ENCODE measurements around the gene IRAK3. TPM values are rescaled to one million over a fixed set of nuclear protein-coding genes. Genes with fewer than 3 reads are reported as not detected.

Gene IRAK3
- total RNA-seq, 4 donors from 2014 or later, result 4.3 to 7.8 (median 5.4) TPM

DNA sequence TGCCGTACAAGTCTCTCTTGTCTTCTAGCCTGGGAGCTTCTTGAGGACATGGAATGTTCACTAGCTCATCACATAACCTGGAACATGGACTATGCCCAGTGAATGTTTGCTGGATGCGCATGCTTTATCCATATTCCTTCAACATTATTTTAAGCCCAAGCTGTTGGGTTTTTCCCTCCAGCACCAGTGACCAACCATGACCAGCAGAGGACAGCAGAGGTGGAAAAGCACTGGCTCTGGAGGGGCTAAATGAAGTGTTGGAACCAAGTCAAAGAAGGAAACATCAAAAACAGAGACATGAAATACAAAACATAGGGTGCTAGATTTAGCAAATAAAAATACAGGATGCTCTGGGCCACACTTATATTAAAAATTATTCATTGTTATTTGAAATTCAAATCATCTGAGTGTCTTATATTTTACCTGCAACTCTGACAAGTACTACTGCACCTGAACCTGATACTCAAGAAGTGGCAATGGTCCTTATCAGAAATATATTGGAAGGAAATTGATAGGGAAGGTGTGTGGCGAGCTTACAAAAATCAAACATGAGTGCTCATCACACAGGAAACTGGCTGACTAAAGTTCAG, 90.2 kb downstream of the IRAK3 start:
- in situ Hi-C loops (cut with MboI; ENCODE audit: low sequenced_read_pairs in 4 of 4), result no loop called here
- Histone ChIP-seq H3K9me3 (no peaks in the 10 kb centered on the region), H3K27ac (no peak overlapping the region), H3K36me3 (no peaks in the 10 kb centered on the region), H3K4me3 (no peak overlapping the region), H3K27me3 (no peaks in the 10 kb centered on the region), H3K4me1 (no peaks in the 10 kb centered on the region)
- intact Hi-C loops (cut with DNase I; ENCODE audit: low total_unique reads), result loop anchor here (10.0 kb wide), 1 partner anchor 416 kb away; no protein-coding TSS in a partner anchor
- ATAC-seq, result no peak
- DNase-seq, result no peak
- TF ChIP-seq, protein P1, sequence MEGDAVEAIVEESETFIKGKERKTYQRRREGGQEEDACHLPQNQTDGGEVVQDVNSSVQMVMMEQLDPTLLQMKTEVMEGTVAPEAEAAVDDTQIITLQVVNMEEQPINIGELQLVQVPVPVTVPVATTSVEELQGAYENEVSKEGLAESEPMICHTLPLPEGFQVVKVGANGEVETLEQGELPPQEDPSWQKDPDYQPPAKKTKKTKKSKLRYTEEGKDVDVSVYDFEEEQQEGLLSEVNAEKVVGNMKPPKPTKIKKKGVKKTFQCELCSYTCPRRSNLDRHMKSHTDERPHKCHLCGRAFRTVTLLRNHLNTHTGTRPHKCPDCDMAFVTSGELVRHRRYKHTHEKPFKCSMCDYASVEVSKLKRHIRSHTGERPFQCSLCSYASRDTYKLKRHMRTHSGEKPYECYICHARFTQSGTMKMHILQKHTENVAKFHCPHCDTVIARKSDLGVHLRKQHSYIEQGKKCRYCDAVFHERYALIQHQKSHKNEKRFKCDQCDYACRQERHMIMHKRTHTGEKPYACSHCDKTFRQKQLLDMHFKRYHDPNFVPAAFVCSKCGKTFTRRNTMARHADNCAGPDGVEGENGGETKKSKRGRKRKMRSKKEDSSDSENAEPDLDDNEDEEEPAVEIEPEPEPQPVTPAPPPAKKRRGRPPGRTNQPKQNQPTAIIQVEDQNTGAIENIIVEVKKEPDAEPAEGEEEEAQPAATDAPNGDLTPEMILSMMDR (IDR thresholded peaks at IDR 0.05 in 4 of 5, conservative IDR thresholded peaks at IDR 0.05 in 1 of 5), result peak in 1 of 5 experiments; percentile 30
- no peak for TF ChIP-seq POLR2A (IDR thresholded peaks at IDR 0.05)

DNA sequence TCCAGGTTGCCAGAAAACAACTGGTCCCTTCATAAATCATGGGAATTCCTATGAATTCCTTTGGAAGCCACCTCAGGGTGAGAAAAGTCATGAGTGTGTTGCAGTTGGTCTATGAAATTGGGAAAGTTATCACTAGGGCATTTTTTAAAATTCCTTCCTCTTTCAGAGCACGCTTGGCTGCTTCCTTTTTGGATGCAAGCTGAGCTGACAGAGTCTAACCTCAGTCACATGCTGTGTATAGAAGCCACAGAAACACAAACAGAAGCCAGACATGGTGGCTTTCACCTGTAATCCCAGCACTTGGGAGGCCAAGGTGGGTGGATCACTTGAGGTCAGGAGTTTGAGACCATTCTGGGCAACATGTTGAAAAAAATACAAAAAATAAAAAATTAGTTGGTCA, 91.5 kb downstream of the IRAK3 start:
- Histone ChIP-seq H3K27me3 (no peaks in the 10 kb centered on the region), H3K27ac (no peak overlapping the region), H3K4me1 (no peaks in the 10 kb centered on the region), H3K36me3 (no peaks in the 10 kb centered on the region), H3K9me3 (no peaks in the 10 kb centered on the region), H3K4me3 (no peak overlapping the region)
- in situ Hi-C loops (cut with MboI; ENCODE audit: low sequenced_read_pairs in 4 of 4) (no loop called here), intact Hi-C loops (cut with DNase I; ENCODE audit: low total_unique reads) (no loop called here)
- TF ChIP-seq, protein P1 (IDR thresholded peaks at IDR 0.05 in 4 of 5, conservative IDR thresholded peaks at IDR 0.05 in 1 of 5), result no peak
- TF ChIP-seq POLR2A (IDR thresholded peaks at IDR 0.05), result no peak
- ATAC-seq (no peak), DNase-seq (no peak)

DNA sequence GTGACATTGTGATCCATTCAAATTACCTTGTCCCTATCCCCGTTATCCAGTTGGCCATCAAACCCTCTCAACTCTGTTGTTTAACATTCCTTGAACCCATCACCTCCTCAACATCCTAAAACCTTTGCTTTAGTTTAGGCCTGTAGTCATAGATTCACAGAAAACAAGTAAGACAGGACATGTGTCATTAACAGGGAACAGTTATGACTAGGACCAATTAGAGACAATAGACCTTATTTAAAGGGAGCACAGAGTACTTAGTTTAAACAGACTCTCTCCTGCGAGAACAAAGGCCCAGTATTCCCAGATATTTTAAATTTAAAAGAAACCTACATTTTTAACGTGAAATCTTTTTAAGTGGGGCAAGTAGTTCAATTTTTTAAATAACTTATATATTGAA, 93.2 kb downstream of the IRAK3 start:
- DNase-seq, result no peak
- TF ChIP-seq, protein P1 (IDR thresholded peaks at IDR 0.05 in 4 of 5, conservative IDR thresholded peaks at IDR 0.05 in 1 of 5), result no peak
- no peak for TF ChIP-seq POLR2A (IDR thresholded peaks at IDR 0.05)
- Histone ChIP-seq H3K4me3 (no peak overlapping the region), H3K27me3 (no peaks in the 10 kb centered on the region), H3K4me1 (no peaks in the 10 kb centered on the region), H3K36me3 (no peaks in the 10 kb centered on the region), H3K9me3 (no peaks in the 10 kb centered on the region), H3K27ac (no peak overlapping the region)
- ATAC-seq, result no peak
- intact Hi-C loops (cut with DNase I; ENCODE audit: low total_unique reads), result no loop called here
- in situ Hi-C loops (cut with MboI; ENCODE audit: low sequenced_read_pairs in 4 of 4), result no loop called here

DNA sequence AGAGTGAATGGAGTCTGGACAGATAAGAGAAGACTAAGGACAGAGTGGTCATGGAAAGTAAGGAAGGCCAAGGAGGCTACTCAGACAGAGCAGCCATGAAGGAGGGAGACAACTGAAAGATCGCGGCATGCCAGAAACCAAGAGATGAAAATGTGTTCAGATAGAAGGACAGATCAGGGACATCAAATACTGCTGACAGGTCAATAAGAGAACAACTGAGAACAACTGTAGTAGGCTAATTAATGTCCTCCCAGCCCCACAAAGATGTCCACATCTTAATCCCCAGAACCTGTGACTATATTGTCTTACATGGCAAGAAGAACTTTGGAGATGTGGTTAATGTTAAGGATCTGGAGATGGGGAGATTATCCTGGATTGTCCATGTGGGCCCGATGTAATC, 98.3 kb downstream of the IRAK3 start:
- H3K36me3 ChIP-seq, result no peaks in the 10 kb centered on the region
- H3K4me3 ChIP-seq, result no peak overlapping the region
- no peaks in the 10 kb centered on the region for H3K4me1 ChIP-seq
- TF ChIP-seq, protein P1 (IDR thresholded peaks at IDR 0.05 in 4 of 5, conservative IDR thresholded peaks at IDR 0.05 in 1 of 5), result no peak
- TF ChIP-seq POLR2A (IDR thresholded peaks at IDR 0.05), result no peak
- in situ Hi-C loops (cut with MboI; ENCODE audit: low sequenced_read_pairs in 4 of 4), result no loop called here
- H3K27ac ChIP-seq, result no peak overlapping the region
- H3K27me3 ChIP-seq, result peaks cover 0 to under 1% (median 0%) of the 10 kb centered on the region in 3 donors
- no peaks in the 10 kb centered on the region for H3K9me3 ChIP-seq
- DNase-seq (no peak), ATAC-seq (no peak)
- intact Hi-C loops (cut with DNase I; ENCODE audit: low total_unique reads), result no loop called here

DNA sequence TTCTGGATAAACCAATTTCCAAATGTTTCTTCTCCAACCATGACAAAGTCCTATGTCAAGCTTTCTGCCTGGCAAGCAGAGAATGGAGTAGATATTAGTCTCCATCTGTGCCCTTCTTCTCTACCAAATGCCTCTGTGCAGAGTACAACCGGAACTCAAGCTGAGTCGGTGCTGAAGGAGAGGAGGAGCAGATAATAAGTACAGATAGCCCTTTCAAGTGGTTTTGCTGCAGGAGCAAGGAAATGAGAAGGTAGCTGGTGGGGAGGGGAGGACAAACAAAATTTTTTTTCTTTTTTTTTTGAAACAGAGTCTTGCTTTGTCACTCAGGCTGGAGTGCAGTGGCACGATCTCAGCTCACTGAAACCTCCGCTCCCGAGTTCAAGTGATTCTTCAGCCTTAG, 99.1 kb downstream of the IRAK3 start:
- in situ Hi-C loops (cut with MboI; ENCODE audit: low sequenced_read_pairs in 4 of 4), result no loop called here
- no peak for TF ChIP-seq POLR2A (IDR thresholded peaks at IDR 0.05)
- TF ChIP-seq, protein P1 (IDR thresholded peaks at IDR 0.05 in 4 of 5, conservative IDR thresholded peaks at IDR 0.05 in 1 of 5), result no peak
- ATAC-seq (no peak), DNase-seq (no peak)
- intact Hi-C loops (cut with DNase I; ENCODE audit: low total_unique reads), result no loop called here
- no peaks in the 10 kb centered on the region for H3K9me3 ChIP-seq
- H3K27me3 ChIP-seq, result peaks cover 0 to 2% (median 0%) of the 10 kb centered on the region in 3 donors
- no peaks in the 10 kb centered on the region for H3K36me3 ChIP-seq
- H3K4me3 ChIP-seq, result no peak overlapping the region
- no peaks in the 10 kb centered on the region for H3K4me1 ChIP-seq
- H3K27ac ChIP-seq, result no peak overlapping the region

Data from gastrocnemius medialis (tissue), 4 donors.